ENCODE results near the gene ID2.

GRCh38 chr2:8642366-8643068 lies 39.3 kb upstream of the ID2 start:
- no peak for TF ChIP-seq CTCF (IDR thresholded peaks at IDR 0.05; ENCODE audit: poor library complexity)
- no peak for TF ChIP-seq EZH2 (IDR thresholded peaks at IDR 0.05; ENCODE audit: borderline replicate concordance)
- TF ChIP-seq EZH2phosphoT487 (IDR thresholded peaks at IDR 0.05; ENCODE audit: low read depth, severe bottlenecking, unreplicated experiment) = no peak
